ENCODE data around the gene SMARCA4.

DNA sequence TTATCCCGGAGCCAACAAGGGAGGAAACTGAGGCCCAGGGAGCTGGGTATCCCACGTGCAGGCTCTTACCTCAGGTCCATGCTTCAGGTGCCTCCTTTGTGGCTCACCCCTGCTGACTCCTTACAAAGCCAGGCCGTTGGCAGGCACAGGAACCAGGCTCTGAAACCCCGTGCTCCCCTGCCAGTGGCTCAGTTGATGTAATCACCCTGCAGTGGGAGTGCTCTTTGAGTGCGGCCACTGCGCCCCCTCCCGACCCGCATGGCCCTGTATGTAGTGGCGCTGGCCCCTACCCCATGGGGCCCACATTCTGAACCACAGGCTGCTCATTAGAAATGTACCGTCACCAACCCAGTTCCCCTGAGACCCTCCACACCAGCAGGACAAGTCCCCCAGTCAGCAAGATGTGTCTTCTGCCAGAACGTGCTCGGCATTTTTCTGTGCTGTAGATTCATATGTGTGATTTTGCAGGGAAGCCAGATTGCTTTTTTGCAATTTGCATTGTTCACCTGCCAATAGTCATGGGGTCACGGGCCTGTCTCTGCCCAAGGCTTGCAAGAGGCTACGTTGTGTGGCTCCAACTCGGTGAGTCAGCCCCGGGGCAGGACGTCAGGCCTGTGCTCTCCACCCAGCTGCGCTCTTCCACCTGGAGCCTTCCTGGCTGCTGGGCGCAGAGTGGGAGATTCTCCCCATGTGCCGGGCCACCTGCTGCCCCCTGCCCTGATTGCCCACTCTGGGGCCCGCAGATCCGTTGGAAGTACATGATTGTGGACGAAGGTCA lies 60.3 kb downstream of the SMARCA4 start:
- TF ChIP-seq, protein P1, sequence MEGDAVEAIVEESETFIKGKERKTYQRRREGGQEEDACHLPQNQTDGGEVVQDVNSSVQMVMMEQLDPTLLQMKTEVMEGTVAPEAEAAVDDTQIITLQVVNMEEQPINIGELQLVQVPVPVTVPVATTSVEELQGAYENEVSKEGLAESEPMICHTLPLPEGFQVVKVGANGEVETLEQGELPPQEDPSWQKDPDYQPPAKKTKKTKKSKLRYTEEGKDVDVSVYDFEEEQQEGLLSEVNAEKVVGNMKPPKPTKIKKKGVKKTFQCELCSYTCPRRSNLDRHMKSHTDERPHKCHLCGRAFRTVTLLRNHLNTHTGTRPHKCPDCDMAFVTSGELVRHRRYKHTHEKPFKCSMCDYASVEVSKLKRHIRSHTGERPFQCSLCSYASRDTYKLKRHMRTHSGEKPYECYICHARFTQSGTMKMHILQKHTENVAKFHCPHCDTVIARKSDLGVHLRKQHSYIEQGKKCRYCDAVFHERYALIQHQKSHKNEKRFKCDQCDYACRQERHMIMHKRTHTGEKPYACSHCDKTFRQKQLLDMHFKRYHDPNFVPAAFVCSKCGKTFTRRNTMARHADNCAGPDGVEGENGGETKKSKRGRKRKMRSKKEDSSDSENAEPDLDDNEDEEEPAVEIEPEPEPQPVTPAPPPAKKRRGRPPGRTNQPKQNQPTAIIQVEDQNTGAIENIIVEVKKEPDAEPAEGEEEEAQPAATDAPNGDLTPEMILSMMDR (IDR thresholded peaks at IDR 0.05): no peak
- no peak for TF ChIP-seq POLR2A (IDR thresholded peaks at IDR 0.05)

Data from lower leg skin (tissue), 3 donors.